ENCODE measurements around the gene ZNF593OS.

The ZNF593OS gene

GRCh38 chr1:26127235-26128163 lies 44.1 kb downstream of the ZNF593OS start:
- Mint-ChIP-seq H3K4me1 (peaks cover 20% of the 10 kb centered on the region), H3K9me3 (no peaks in the 10 kb centered on the region), H3K4me3 (no peak overlapping the region), H3K27me3 (peaks cover 21% of the 10 kb centered on the region), H3K36me3 (peaks cover 9% of the 10 kb centered on the region), H3K27ac (no peak overlapping the region)
- no peak for ATAC-seq

- Mint-ChIP-seq H3K27ac (peak overlapping the region; percentile 32), H3K4me3 (no peak overlapping the region), H3K4me1 (peaks cover 20% of the 10 kb centered on the region)
Observed at GRCh38 chr1:26126321-26127084, 45.1 kb downstream of the ZNF593OS start.

GRCh38 chr1:26125946-26126320 lies 45.7 kb downstream of the ZNF593OS start:
- H3K4me1 Mint-ChIP-seq: peaks cover 20% of the 10 kb centered on the region

More at GRCh38 chr1:26126321-26127084, 45.1 kb downstream of the ZNF593OS start:
- Mint-ChIP-seq H3K9me3 (no peaks in the 10 kb centered on the region), H3K36me3 (peaks cover 17% of the 10 kb centered on the region), H3K27me3 (peaks cover 12% of the 10 kb centered on the region)
- peak; percentile 78 for ATAC-seq

GRCh38 chr1:26125382-26125781 lies 46.2 kb downstream of the ZNF593OS start:
- Mint-ChIP-seq H3K4me3 (no peak overlapping the region), H3K9me3 (no peaks in the 10 kb centered on the region), H3K4me1 (peaks cover 20% of the 10 kb centered on the region), H3K27ac (no peak overlapping the region), H3K36me3 (peaks cover 17% of the 10 kb centered on the region), H3K27me3 (peaks cover 6% of the 10 kb centered on the region)
- no peak for ATAC-seq

More at GRCh38 chr1:26125946-26126320, 45.7 kb downstream of the ZNF593OS start:
- Mint-ChIP-seq H3K27me3 (peaks cover 6% of the 10 kb centered on the region), H3K36me3 (peaks cover 17% of the 10 kb centered on the region), H3K27ac (peak overlapping the region; percentile 32), H3K4me3 (no peak overlapping the region), H3K9me3 (no peaks in the 10 kb centered on the region)
- ATAC-seq: no peak

GRCh38 chr1:26124418-26125331 lies 47.0 kb downstream of the ZNF593OS start:
- peaks cover 6% of the 10 kb centered on the region for H3K27me3 Mint-ChIP-seq
- peaks cover 20% of the 10 kb centered on the region for H3K36me3 Mint-ChIP-seq
- H3K4me1 Mint-ChIP-seq: peaks cover 25% of the 10 kb centered on the region
- H3K27ac Mint-ChIP-seq: no peak overlapping the region
- H3K9me3 Mint-ChIP-seq: no peaks in the 10 kb centered on the region
- no peak overlapping the region for H3K4me3 Mint-ChIP-seq
- ATAC-seq: no peak

GRCh38 chr1:26122988-26123973 lies 48.4 kb downstream of the ZNF593OS start:
- Mint-ChIP-seq H3K27me3 (peaks cover 6% of the 10 kb centered on the region), H3K27ac (no peak overlapping the region), H3K4me3 (no peak overlapping the region), H3K36me3 (peaks cover 28% of the 10 kb centered on the region), H3K4me1 (peaks cover 32% of the 10 kb centered on the region), H3K9me3 (no peaks in the 10 kb centered on the region)
- ATAC-seq: no peak

GRCh38 chr1:26121854-26122773 lies 49.5 kb downstream of the ZNF593OS start:
- no peak overlapping the region for H3K27ac Mint-ChIP-seq
- H3K9me3 Mint-ChIP-seq: no peaks in the 10 kb centered on the region
- H3K27me3 Mint-ChIP-seq: no peaks in the 10 kb centered on the region
- no peak for ATAC-seq
- H3K4me3 Mint-ChIP-seq: no peak overlapping the region
- peaks cover 28% of the 10 kb centered on the region for H3K36me3 Mint-ChIP-seq
- peaks cover 24% of the 10 kb centered on the region for H3K4me1 Mint-ChIP-seq

- Mint-ChIP-seq H3K9me3 (no peaks in the 10 kb centered on the region), H3K4me1 (peaks cover 17% of the 10 kb centered on the region), H3K4me3 (no peak overlapping the region), H3K36me3 (peaks cover 28% of the 10 kb centered on the region), H3K27me3 (no peaks in the 10 kb centered on the region), H3K27ac (peak overlapping the region; percentile 59)
- ATAC-seq: no peak
Observed at GRCh38 chr1:26119892-26120608, 51.6 kb downstream of the ZNF593OS start.

Measured in stimulated activated memory B cell treated with anti-CD40 and anti-IgM and Interleukin-4, amounts not matched to agents 10 μg/mL and 1 μg/mL and 100 μg/mL, for 72 hours (primary cell).